Measurements from ENCODE around the gene LRRC47.
A peak's percentile ranks its signal among the peaks of the same experiment; 100 is the strongest.

Gene LRRC47

DNA sequence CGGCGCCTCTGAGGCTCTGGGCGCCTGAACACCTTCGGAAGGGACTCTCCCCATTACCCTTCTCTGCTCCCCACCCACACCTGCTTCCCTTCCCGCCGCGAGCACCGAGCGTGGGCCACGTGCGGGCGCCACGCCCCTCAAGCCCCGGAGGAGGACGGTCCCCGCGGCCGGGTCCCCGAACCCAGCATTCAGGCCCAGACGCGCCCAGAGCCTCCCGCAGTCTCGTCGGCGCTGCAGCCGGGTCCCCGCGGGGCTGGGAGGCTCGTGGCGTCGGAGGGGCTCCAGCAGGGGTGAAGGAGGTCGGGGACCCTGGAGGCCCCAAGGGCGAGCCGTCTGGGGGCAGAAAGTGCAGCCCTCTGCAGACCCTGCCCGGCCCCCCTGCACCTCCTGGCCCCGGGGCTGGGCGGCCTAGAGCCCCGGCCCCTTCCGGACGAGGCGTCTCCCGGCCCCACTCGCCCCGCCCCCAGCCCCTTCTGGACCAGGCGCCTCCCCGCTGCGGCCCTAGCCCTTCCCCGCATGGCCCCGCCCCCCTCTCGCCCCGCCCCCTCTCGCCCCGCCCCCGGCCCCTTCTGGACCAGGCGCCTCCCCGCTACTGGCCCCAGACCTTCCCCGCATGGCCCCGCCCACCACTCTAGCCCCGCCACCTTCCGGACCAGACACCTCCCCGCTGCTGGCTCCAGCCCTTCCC lies 24.1 kb downstream of the LRRC47 start:
- H3K9me3 ChIP-seq: no peaks in the 10 kb centered on the region
- peak; percentile 91 for DNase-seq
- TF ChIP-seq, protein P1, sequence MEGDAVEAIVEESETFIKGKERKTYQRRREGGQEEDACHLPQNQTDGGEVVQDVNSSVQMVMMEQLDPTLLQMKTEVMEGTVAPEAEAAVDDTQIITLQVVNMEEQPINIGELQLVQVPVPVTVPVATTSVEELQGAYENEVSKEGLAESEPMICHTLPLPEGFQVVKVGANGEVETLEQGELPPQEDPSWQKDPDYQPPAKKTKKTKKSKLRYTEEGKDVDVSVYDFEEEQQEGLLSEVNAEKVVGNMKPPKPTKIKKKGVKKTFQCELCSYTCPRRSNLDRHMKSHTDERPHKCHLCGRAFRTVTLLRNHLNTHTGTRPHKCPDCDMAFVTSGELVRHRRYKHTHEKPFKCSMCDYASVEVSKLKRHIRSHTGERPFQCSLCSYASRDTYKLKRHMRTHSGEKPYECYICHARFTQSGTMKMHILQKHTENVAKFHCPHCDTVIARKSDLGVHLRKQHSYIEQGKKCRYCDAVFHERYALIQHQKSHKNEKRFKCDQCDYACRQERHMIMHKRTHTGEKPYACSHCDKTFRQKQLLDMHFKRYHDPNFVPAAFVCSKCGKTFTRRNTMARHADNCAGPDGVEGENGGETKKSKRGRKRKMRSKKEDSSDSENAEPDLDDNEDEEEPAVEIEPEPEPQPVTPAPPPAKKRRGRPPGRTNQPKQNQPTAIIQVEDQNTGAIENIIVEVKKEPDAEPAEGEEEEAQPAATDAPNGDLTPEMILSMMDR (IDR thresholded peaks at IDR 0.05; ENCODE audit: low read depth, low read length): no peak
- H3K36me3 ChIP-seq: no peaks in the 10 kb centered on the region
- no peaks in the 10 kb centered on the region for H3K27me3 ChIP-seq
- peak overlapping the region; percentile 49 for H3K4me3 ChIP-seq (ENCODE audit: low read depth, low read length)
- H3K4me1 ChIP-seq: peaks cover 13% of the 10 kb centered on the region

DNA sequence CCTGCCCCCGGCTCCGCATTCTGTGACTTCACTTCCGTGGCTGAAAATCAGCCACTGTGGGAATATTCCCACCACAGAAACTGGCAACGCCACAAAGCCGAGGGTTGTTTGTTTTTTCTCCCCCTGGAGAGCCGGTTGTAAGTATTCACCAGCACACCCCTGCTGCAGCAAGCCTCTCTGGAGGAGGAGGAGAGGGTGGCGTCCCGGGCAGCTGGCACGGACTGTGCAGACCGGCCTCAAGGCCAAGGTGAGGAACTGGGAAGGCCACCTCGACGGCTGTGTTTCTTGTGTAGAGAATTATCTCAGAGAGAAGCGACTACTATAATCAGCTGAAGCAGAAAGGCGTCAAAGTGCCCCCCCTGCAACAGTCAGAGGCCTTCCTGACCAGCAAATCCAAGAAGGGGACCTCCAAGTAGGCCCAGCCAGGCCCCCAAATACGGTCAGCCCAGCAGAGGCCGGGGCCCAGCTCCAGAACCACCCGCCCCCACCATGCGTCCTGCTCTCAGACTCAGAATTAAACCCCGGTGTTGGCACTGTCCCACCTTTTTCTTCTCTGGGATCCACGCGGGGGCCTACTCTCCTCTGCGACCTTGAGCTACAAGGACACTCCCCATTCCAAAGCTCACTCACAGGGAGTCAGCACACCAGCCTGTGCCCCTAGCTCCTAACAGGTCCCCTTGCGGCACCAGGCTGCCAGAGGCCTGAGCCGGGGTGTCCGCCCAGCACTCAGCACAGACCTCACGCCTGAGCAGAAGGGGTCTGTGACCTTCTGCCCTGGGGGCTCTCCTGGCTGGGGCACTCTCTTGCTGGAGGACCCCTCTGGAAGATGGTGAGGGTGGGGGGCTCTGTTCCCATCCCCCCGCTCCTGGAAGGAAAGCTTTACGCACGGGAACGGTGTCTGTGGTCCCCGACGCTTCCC lies 24.9 kb downstream of the LRRC47 start:
- H3K4me1 ChIP-seq: peaks cover 13% of the 10 kb centered on the region
- TF ChIP-seq, protein P1 (IDR thresholded peaks at IDR 0.05; ENCODE audit: low read depth, low read length): no peak
- DNase-seq: no peak

DNA sequence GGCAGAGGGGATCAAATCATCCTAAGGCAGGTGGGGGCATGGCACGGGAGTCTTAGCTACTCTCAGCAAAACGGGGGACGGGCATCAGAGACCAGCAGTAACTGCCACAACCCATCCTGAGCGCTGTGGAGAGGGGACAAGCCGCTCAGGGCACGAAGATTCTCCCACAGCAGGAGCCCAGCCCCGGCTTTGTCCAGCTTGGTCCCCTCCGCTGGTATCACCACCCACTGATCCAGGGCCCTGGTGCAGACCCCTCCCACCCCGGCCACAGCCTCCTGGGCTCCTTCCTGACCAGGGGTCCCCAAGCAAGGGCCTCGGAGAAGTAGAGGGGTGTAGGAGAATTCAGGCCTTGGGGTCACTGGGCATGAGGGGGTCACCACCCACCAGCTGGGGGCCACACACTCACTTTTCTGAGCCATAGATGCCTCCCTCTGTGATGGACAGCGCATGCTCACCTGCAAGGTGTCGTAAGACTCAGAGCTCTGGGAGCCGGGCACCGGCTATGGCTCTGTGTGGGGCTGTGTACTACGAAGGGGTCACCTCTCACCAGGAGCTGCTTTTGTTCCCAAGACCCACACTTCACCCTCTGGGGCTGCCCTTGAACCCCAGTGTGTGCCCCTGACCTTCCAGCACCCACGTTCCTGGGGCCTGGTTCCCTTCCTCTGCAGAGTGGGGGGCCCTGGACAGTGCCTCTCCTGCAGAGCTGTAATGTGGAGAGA lies 26.1 kb downstream of the LRRC47 start:
- H3K27me3 ChIP-seq: no peaks in the 10 kb centered on the region
- H3K4me1 ChIP-seq: peaks cover 1% of the 10 kb centered on the region
- no peak overlapping the region for H3K4me3 ChIP-seq (ENCODE audit: low read depth, low read length)
- no peaks in the 10 kb centered on the region for H3K36me3 ChIP-seq
- TF ChIP-seq, protein P1 (IDR thresholded peaks at IDR 0.05; ENCODE audit: low read depth, low read length): no peak
- no peak for DNase-seq
- H3K9me3 ChIP-seq: no peaks in the 10 kb centered on the region

More for the DNA sequence above, 24.9 kb downstream of the LRRC47 start:
- no peaks in the 10 kb centered on the region for H3K36me3 ChIP-seq
- H3K27me3 ChIP-seq: no peaks in the 10 kb centered on the region
- H3K9me3 ChIP-seq: no peaks in the 10 kb centered on the region
- H3K4me3 ChIP-seq (ENCODE audit: low read depth, low read length): peak overlapping the region; percentile 49

DNA sequence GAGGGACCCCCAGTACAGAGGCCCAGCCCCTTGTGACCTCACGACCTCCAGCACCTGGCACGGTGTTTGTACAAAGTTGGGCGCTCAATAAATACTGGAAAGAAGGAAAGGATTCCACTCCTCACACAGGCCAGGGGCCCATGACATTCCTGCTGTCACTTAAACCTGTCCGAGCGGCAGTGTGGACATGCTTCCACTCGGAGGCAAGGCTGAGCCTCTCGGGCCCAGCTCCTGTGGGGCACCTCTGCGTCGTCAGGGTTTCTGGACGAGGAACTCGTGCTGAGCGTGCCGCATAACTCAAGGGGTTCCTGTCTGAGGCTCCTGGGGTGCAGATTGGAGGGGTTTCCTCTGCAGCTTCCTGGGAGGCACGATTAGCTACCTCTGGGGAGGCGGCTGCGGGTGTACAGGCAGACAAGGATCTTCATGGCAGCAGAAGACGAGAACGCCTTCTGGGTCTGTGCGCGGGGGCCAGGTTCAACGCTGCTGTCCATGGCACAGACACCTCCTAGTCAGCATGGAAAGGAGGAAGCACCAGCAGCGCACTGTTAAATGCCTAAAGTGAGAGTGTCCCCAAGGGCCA lies 27.4 kb downstream of the LRRC47 start:
- TF ChIP-seq, protein P1 (IDR thresholded peaks at IDR 0.05; ENCODE audit: low read depth, low read length): no peak
- DNase-seq: no peak
- Histone ChIP-seq H3K27me3 (no peaks in the 10 kb centered on the region), H3K4me1 (no peaks in the 10 kb centered on the region), H3K4me3 (ENCODE audit: low read depth, low read length) (no peak overlapping the region), H3K36me3 (no peaks in the 10 kb centered on the region), H3K9me3 (no peaks in the 10 kb centered on the region)

DNA sequence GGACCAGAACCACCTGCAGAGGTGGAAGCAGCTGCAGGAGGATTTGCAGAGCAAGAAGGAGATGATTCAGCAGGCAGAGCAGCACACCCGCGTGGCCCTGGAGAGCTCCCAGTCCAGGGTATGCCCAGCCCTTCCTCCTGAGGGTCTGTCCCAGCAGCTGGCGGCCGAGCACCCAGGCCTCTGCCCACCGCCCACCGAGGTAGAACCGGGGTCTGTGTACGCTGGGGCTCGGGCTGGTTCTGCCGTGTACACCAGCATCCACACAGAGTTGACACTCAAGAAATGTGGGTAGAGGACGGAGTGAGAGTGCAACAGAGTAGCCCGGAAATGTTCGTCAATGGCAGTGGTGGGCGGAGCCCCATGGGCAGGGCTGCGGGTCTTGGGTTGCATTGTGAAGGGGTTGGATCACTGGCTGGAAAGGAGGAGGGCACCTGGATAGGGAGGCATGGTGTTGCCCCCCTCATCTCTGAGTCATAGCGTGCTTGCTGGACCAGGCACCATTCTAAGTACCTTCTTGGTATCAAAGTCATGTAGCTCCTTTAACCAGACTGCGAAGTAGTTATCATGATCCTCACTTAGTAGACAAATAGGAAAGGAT lies 28.9 kb downstream of the LRRC47 start:
- TF ChIP-seq, protein P1 (IDR thresholded peaks at IDR 0.05; ENCODE audit: low read depth, low read length): no peak
- no peaks in the 10 kb centered on the region for H3K36me3 ChIP-seq
- no peaks in the 10 kb centered on the region for H3K9me3 ChIP-seq
- no peak for DNase-seq
- no peak overlapping the region for H3K4me3 ChIP-seq (ENCODE audit: low read depth, low read length)
- no peaks in the 10 kb centered on the region for H3K27me3 ChIP-seq
- no peaks in the 10 kb centered on the region for H3K4me1 ChIP-seq
